HepG2 (cell line): ENCODE measurements around the gene ACD. TPM values are rescaled to one million over a fixed set of nuclear protein-coding genes. Genes with fewer than 3 reads are reported as not detected.

ENCODE experiments used
- ATAC-seq: fragments of 200-7000 bp; cut with Tn5 transposase; 3 replicates; pipeline ENCODE4 v1.9.1; 2020; ENCODE audit warnings: mild to moderate bottlenecking, moderate library complexity
- BruUV-seq: library from RNA; stranded (reverse); fragments of 400-500 nt; replicated peaks from 2 replicates; lab custom pipeline; 2021; lab: Mats Ljungman, UMichigan
- CTCF ChIA-PET: fragments of 300-600 bp; formaldehyde crosslinking; extraction: SDS; loops from one replicate; lab custom pipeline; 2021; ENCODE audit warnings: low total read pairs, inconsistent platforms, low intra/inter-chr PET ratio; lab: Yijun Ruan, JAX
- POLR2A ChIA-PET: fragments of 350-600 bp; sonication (Branson Sonifier 250); formaldehyde crosslinking; loops from one replicate; lab custom pipeline; 2020; ENCODE audit warnings: antibody characterized with exemption, inconsistent platforms; lab: Yijun Ruan, JAX
- DNase-seq: peaks from one replicate; pipeline ENCODE4 v3.0.0-alpha.2; 2015; ENCODE audit warnings: low spot score
- FAIRE-seq: peaks from 3 replicates; lab custom pipeline; 2011; peaks lifted over from hg19 to GRCh38; lab: Jason Lieb, UNC
- H2AFZ ChIP-seq: one replicate; pipeline ENCODE4 v1.6.1; 2011; ENCODE audit warnings: low read length, inconsistent platforms
- H3K27ac ChIP-seq: fragments of 300-600 bp; 3 replicates; pipeline ENCODE4 v1.8.0; 2011; ENCODE audit warnings: mixed run types, mild to moderate bottlenecking, mixed read lengths, low read length, inconsistent platforms; ENCODE audit not compliant: insufficient read depth; ENCODE audit errors: extremely low read length
- H3K27me3 ChIP-seq, 2 experiments: fragments of 200-600 bp in 1 of 2; 2 replicates in 1 of 2; 3 replicates in 1 of 2; pipeline versions ENCODE4 v1.6.0 to v1.8.0; 2011; ENCODE audit warnings: low read length in 2 of 2, mild to moderate bottlenecking in 2 of 2, moderate library complexity in 2 of 2, inconsistent platforms in 1 of 2; ENCODE audit not compliant: insufficient read depth in 2 of 2, control insufficient read depth in 1 of 2
- H3K36me3 ChIP-seq, 2 experiments: fragments of 200-600 bp in 1 of 2; replicated peaks in 1 of 2; 2 replicates in 1 of 2; 3 replicates in 1 of 2; pipeline versions ENCODE4 v1.5.1 to v1.8.0; 2011; ENCODE audit warnings: low read length in 2 of 2, inconsistent platforms in 1 of 2; ENCODE audit not compliant: insufficient read depth in 2 of 2, control insufficient read depth in 1 of 2
- H3K4me1 ChIP-seq: 2 replicates; pipeline ENCODE4 v1.5.1; 2012; ENCODE audit warnings: low read length, inconsistent platforms; ENCODE audit not compliant: insufficient read depth
- H3K4me2 ChIP-seq: 2 replicates; pipeline ENCODE4 v1.6.0; 2011; ENCODE audit warnings: low read depth, low read length, inconsistent platforms
- H3K4me3 ChIP-seq, 3 experiments: fragments of 200-600 bp in 1 of 3; sonication (generic), shearing (Covaris generic) in 1 of 3; replicated peaks in 1 of 3; 2 replicates each; pipeline ENCODE4 v1.5.1; 2011 to 2016; ENCODE audit warnings: low read length in 3 of 3, inconsistent platforms in 2 of 3, low read depth in 2 of 3, mild to moderate bottlenecking in 2 of 3, control low read depth in 1 of 3, mixed read lengths in 1 of 3; ENCODE audit not compliant: insufficient read depth in 1 of 3
- H3K79me2 ChIP-seq: one replicate; pipeline ENCODE4 v1.6.1; 2011; ENCODE audit warnings: low read length, inconsistent platforms; ENCODE audit not compliant: insufficient read depth
- H3K9ac ChIP-seq: 2 replicates; pipeline ENCODE4 v1.6.0; 2011; ENCODE audit warnings: mild to moderate bottlenecking, low read depth, low read length, inconsistent platforms; ENCODE audit not compliant: insufficient read depth
- H3K9me3 ChIP-seq: 2 replicates; pipeline ENCODE4 v1.5.1; 2012; ENCODE audit warnings: mild to moderate bottlenecking, low read length
- H4K20me1 ChIP-seq: 2 replicates; pipeline ENCODE4 v1.6.0; 2011; ENCODE audit warnings: inconsistent platforms, mild to moderate bottlenecking, low read length, moderate library complexity; ENCODE audit not compliant: insufficient read depth
- KDM2A ChIP-seq: sonication (generic); formaldehyde crosslinking; IDR thresholded peaks from 2 replicates; pipeline ENCODE4 v1.4.0; 2020; ENCODE audit warnings: low read depth, missing genetic modification reagents, borderline replicate concordance
- MXI1 ChIP-seq: IDR thresholded peaks from 3 replicates; pipeline ENCODE4 v1.6.1; 2012; ENCODE audit warnings: low read depth, low read length, inconsistent platforms, borderline replicate concordance
- PHF20 ChIP-seq: sonication (generic); formaldehyde crosslinking; IDR thresholded peaks from 2 replicates; pipeline ENCODE4 v1.5.0; 2020; ENCODE audit warnings: mild to moderate bottlenecking, missing genetic modification reagents
- ZNF737 ChIP-seq: sonication (generic); formaldehyde crosslinking; IDR thresholded peaks from 2 replicates; pipeline ENCODE4 v1.5.0; 2020; ENCODE audit warnings: missing genetic modification reagents, mild to moderate bottlenecking, borderline replicate concordance
- WGBS: methylation state at CpG from one replicate; pipeline ENCODE4 v1.1.6; 2017; ENCODE audit warnings: low lambda C conversion rate; 5-methylcytosine and 5-hydroxymethylcytosine counted together
- in situ Hi-C: cut with HindIII; loops from 2 replicates; pipeline ENCODE4 v1.10.0; 2017; ENCODE audit warnings: low pct_unique_long_range_greater_than_20kb; ENCODE audit not compliant: extremely low pct_ligation_motif_present
- intact Hi-C: fragments of 100-400 bp; cut with micrococcal nuclease; formaldehyde crosslinking; loops from one replicate; pipeline ENCODE4 v1.10.0; 2022; ENCODE audit not compliant: unreplicated experiment
- polyA plus RNA-seq, 8 experiments: library from polyadenylated mRNA; depleted of rRNA in 3 of 8; stranded (reverse) in 7 of 8; unstranded in 1 of 8; fragments of >200 nt; fragmentation: Illumina TruSeq in 4 of 8; extraction: Trizol in 4 of 8; gene quantifications; 2 replicates each; pipeline versions ENCODE4 v1.2.1 to v1.2.3, GENCODE V29; 2011 to 2016; ENCODE audit warnings: low read depth in 4 of 8, missing spikeins in 1 of 8, mixed read lengths in 1 of 8; ENCODE audit not compliant: insufficient read depth in 1 of 8
- total RNA-seq, 5 experiments: library from RNA; depleted of rRNA; stranded (reverse); fragments of >200 nt; fragmentation: Illumina TruSeq; extraction: Trizol; gene quantifications; 2 replicates each; pipeline ENCODE4 v1.2.3, GENCODE V29; 2016; ENCODE audit warnings: low read depth in 1 of 5
- TF ChIP-seq, protein P1 (sequence below): fragments of 450-650 bp; IDR thresholded peaks from 2 replicates; pipeline ENCODE4 v1.6.1; 2016

ACD gene
- total and polyA plus RNA-seq, 2 of the 13 experiments (the other 11 are each of a cell fraction or from before 2014, with no cell fraction given), result 32.6 to 38.3 TPM

DNA sequence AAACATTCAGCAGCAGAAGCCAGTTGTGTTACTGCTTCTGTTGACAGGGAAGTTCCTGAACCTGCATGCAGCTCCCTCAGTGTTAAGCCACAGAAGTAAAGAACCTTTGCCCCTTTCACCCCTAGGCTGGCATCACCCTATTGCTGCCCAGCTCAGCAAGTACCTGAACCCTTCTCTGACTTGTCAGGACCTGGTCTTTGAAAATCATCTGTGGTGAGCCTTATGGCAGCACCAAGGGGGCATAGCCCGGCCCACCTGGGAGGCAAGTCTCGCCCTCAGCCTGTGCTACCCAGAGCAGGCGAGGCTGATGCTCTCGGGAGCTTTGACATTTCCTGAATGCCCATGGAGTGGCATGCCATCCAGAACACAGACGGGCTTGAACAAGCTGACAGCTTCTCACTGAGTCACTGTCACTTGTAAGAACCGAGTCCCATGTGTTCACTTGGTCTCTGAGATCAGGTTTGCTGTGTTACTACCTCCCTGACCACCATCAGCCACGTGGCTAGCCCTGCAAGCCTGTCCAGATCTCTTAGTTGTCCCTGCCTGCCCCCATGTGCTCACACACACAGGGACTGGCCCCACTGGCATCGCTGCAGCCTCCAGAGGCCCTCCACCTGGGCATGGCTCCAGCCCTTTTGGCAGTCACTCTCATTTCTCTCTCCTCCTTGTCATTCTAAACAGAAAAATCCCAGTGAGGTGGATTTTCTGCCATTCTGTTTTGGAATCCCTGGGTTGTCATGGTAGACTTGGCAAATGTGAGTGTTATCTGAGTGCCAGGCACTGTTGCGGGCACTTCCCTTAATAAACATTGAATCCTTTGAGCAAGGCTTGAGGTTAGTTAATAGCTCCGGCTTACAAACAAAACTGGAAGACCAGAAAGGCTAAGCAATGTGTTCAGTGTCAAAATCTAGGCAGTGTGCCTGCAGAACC, 18.0 kb downstream of the ACD start:
- POLR2A ChIA-PET, result no interaction called here
- peaks cover 9 to 26% of the 10 kb centered on the region in 2 experiments for H3K36me3 ChIP-seq
- TF ChIP-seq KDM2A (no peak), MXI1 (peak; percentile 32; the same call in 1 of the 3 replicates), ZNF737 (CRISPR knock-in tag) (no peak), PHF20 (CRISPR knock-in tag) (no peak)
- TF ChIP-seq, protein P1, sequence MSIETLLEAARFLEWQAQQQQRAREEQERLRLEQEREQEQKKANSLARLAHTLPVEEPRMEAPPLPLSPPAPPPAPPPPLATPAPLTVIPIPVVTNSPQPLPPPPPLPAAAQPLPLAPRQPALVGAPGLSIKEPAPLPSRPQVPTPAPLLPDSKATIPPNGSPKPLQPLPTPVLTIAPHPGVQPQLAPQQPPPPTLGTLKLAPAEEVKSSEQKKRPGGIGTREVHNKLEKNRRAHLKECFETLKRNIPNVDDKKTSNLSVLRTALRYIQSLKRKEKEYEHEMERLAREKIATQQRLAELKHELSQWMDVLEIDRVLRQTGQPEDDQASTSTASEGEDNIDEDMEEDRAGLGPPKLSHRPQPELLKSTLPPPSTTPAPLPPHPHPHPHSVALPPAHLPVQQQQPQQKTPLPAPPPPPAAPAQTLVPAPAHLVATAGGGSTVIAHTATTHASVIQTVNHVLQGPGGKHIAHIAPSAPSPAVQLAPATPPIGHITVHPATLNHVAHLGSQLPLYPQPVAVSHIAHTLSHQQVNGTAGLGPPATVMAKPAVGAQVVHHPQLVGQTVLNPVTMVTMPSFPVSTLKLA, result peak; percentile 68
- TF ChIP-seq, all 625 proteins: peak for 2
- Histone ChIP-seq H3K27ac (no peak overlapping the region), H3K4me2 (no peak overlapping the region), H2AFZ (no peak overlapping the region), H3K79me2 (no peaks in the 10 kb centered on the region), H4K20me1 (no peaks in the 10 kb centered on the region), H3K4me1 (peaks cover 17% of the 10 kb centered on the region), H3K27me3 (peaks cover 8 to 22% of the 10 kb centered on the region in 2 experiments), H3K4me3 (no peak overlapping the region), H3K9ac (no peak overlapping the region), H3K9me3 (no peaks in the 10 kb centered on the region)
- no TSS peak for BruUV-seq
- intact Hi-C loops (loop anchor here (5.0 kb wide), 1 partner anchor 80 kb away; the partner anchor contains the start of gene CTCF), in situ Hi-C loops (no loop called here)
- DNase-seq (no peak), ATAC-seq (peak; percentile 4), FAIRE-seq (no peak)
- CTCF ChIA-PET, result interaction anchor here (1.3 to 6.2 kb wide), 2 partner anchors 96 to 121 kb away, joined by 3 to 52 read pairs; no protein-coding TSS in a partner anchor
- WGBS, result 51% methylated on average over 8 of the region's 10 CpGs
